ENCODE measurements around the gene RBM48.

Gene RBM48

DNA sequence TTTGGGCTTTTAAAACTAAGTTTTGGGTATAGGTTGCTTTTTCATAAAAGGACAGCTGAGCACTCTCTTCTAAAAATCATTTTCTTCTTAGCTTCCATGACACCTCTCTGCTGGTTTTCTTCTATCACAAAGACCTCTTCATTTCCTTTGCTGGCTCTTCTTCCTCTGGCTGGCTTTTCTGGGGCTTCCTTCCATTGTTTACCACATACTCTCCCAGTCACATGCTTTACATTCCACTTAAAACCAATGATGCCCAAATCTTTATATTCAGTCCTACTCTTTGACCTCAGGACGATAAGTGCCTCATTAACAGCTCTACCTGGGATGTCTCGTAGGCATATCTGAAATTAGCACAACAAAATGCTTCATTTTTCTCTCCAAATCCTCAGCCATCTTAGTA, 34.8 kb downstream of the RBM48 start:
- TF ChIP-seq, protein P1, sequence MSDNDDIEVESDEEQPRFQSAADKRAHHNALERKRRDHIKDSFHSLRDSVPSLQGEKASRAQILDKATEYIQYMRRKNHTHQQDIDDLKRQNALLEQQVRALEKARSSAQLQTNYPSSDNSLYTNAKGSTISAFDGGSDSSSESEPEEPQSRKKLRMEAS (IDR thresholded peaks at IDR 0.05; ENCODE audit: low read depth, low read length) = no peak
- TF ChIP-seq, protein P2, sequence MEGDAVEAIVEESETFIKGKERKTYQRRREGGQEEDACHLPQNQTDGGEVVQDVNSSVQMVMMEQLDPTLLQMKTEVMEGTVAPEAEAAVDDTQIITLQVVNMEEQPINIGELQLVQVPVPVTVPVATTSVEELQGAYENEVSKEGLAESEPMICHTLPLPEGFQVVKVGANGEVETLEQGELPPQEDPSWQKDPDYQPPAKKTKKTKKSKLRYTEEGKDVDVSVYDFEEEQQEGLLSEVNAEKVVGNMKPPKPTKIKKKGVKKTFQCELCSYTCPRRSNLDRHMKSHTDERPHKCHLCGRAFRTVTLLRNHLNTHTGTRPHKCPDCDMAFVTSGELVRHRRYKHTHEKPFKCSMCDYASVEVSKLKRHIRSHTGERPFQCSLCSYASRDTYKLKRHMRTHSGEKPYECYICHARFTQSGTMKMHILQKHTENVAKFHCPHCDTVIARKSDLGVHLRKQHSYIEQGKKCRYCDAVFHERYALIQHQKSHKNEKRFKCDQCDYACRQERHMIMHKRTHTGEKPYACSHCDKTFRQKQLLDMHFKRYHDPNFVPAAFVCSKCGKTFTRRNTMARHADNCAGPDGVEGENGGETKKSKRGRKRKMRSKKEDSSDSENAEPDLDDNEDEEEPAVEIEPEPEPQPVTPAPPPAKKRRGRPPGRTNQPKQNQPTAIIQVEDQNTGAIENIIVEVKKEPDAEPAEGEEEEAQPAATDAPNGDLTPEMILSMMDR (IDR thresholded peaks at IDR 0.05; ENCODE audit: low read depth, low read length) = no peak
- TF ChIP-seq MYC (IDR thresholded peaks at IDR 0.05; ENCODE audit: low read depth, low read length) = no peak
- TF ChIP-seq POLR2A (IDR thresholded peaks at IDR 0.05; ENCODE audit: extremely low read depth, insufficient read length) = no peak
- no peak overlapping the region for H3K4me3 ChIP-seq (ENCODE audit: low read depth, low read length)
- DNase-seq (ENCODE audit: low read depth) = no peak

DNA sequence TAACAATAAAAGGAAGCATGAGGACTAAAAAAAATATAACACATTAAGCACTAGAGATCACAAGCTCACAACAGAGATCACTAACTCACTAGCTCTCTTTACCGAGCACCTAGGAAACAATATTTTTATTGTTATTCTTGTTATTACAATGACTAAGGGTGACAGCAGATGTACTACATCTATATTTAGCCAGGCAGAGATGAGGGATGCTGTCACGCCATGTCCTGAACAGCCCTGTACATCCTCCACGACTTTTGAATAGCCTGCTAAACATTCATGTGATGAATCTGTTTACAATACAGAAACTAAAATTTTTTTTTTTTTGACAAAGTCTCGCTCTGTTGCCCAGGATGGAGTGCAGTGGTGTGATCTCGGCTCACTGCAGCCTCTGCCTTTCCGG, 38.9 kb downstream of the RBM48 start:
- H3K4me3 ChIP-seq (ENCODE audit: low read depth, low read length) = no peak overlapping the region
- DNase-seq (ENCODE audit: low read depth) = no peak
- no peak for TF ChIP-seq POLR2A (IDR thresholded peaks at IDR 0.05; ENCODE audit: extremely low read depth, insufficient read length)
- TF ChIP-seq, protein P1 (IDR thresholded peaks at IDR 0.05; ENCODE audit: low read depth, low read length) = no peak
- no peak for TF ChIP-seq MYC (IDR thresholded peaks at IDR 0.05; ENCODE audit: low read depth, low read length)
- TF ChIP-seq, protein P2 (IDR thresholded peaks at IDR 0.05; ENCODE audit: low read depth, low read length) = no peak

DNA sequence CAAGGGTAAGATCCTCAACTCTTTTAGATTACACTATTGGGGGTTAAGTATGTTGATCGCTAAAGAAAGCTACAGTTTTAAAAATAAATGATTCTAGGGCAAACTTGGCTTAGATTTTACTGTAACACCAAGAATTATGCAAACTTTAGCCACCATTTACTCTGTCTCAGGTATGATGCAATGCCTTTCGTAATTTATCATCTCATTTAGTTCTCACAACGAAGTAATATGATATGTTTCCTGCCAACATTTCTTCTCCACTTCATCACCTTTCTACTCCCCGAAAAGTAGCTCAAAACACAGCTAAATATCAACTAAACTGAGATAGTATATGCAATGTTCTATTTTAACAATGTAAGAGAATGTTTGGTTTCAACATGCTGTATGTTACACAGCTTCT, 40.5 kb downstream of the RBM48 start:
- no peak overlapping the region for H3K4me3 ChIP-seq (ENCODE audit: low read depth, low read length)
- TF ChIP-seq, protein P2 (IDR thresholded peaks at IDR 0.05; ENCODE audit: low read depth, low read length) = no peak
- TF ChIP-seq POLR2A (IDR thresholded peaks at IDR 0.05; ENCODE audit: extremely low read depth, insufficient read length) (no peak), MYC (IDR thresholded peaks at IDR 0.05; ENCODE audit: low read depth, low read length) (no peak)
- TF ChIP-seq, protein P1 (IDR thresholded peaks at IDR 0.05; ENCODE audit: low read depth, low read length) = no peak

DNA sequence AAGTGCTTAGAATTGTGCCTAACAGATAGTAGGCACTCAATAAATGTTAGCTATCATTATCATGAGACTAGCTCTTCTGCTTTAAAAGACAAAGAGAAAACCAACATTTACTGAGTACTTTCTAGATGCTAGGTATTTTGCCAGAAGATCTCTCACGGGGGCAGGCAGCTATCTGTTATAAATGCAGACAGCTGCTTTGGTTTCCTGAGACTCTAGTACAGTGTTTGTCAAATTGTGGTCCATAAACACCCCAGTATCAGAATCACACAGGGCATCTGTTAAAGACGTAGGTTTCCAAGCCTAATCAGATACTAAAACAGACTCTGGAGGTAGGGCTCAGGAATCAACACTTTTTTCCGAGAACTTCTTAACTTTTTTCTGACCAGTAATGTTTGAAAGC, 47.7 kb downstream of the RBM48 start:
- H3K4me3 ChIP-seq (ENCODE audit: low read depth, low read length) = no peak overlapping the region
- DNase-seq (ENCODE audit: low read depth) = no peak
- no peak for TF ChIP-seq POLR2A (IDR thresholded peaks at IDR 0.05; ENCODE audit: extremely low read depth, insufficient read length)
- TF ChIP-seq, protein P2 (IDR thresholded peaks at IDR 0.05; ENCODE audit: low read depth, low read length) = no peak
- TF ChIP-seq, protein P1 (IDR thresholded peaks at IDR 0.05; ENCODE audit: low read depth, low read length) = no peak
- no peak for TF ChIP-seq MYC (IDR thresholded peaks at IDR 0.05; ENCODE audit: low read depth, low read length)

More for the DNA sequence above, 40.5 kb downstream of the RBM48 start:
- DNase-seq (ENCODE audit: low read depth) = peak; percentile 52

DNA sequence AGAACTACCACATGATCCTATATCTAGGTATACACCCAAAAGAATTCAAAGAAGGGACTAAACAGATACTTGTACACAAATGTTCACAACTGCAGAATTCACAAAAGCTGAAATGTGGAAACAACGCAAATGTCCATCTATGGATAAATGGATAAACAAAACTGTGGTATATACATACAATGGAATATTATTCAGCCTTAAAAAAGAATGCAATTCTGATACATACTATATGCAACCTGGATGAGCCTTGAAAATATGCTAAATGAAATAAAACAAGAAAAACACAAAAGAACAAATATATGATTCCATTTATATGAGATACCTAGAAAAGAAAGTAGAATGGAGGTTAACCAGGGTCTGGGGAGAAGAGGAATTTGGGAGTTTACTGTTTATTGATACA, 54.4 kb downstream of the RBM48 start:
- no peak overlapping the region for H3K4me3 ChIP-seq (ENCODE audit: low read depth, low read length)
- TF ChIP-seq, protein P1 (IDR thresholded peaks at IDR 0.05; ENCODE audit: low read depth, low read length) = no peak
- TF ChIP-seq MYC (IDR thresholded peaks at IDR 0.05; ENCODE audit: low read depth, low read length) = no peak
- TF ChIP-seq, protein P2 (IDR thresholded peaks at IDR 0.05; ENCODE audit: low read depth, low read length) = no peak
- TF ChIP-seq POLR2A (IDR thresholded peaks at IDR 0.05; ENCODE audit: extremely low read depth, insufficient read length) = no peak
- no peak for DNase-seq (ENCODE audit: low read depth)

All from NB4 (cell line).